ENCODE data around the gene MTHFS. TPM values are rescaled to one million over a fixed set of nuclear protein-coding genes. Genes with fewer than 3 reads are reported as not detected.

MTHFS gene
- total RNA-seq = 8.0 and 21.3 TPM in 2 replicates

DNA sequence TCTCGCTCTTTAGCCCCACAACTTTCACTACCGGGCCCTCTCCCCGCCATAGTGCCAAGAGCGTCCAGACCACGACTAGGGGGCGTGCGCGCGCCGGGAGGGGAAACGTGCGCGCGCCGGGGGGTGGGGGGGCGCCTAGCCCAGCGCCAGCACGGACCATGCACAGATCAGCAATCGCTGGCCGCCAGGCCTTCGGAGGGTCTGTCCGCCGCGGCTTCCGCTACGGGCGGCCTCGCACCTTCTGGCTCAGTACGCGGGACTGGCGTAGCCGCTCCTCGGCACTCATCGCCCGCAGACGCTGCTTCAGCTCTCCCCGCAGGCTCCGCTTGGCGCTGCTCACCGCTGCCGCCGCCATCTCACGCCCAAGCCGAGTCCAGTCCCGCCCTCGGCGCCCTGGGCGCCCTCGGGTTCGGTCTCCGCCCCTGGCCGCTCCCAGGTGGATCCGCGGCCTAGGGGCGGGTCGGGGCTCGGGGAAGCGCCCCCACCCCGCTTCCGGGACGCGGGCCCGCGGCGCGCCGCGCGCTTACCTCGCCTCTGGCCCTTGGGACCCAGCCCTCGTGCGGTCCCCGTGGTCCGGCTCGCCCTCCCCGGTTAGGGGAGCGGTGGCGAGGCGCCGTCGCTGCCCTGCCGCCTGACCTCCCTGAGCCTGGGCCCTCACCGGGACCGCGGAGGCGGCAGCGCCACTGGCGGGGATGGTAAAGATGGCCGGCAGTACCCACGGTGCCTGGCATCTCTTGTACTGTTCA is at the start of gene MTHFS:
Gene MTHFS, minus strand, starts transcription at position 381 of the 746 bp plus-strand sequence. Its CDS starts 26 bp downstream, at position 355.

Other genes starting within 250 kb of the MTHFS start
- not detected in 2 replicates for gene BCL2A1, start 74.2 kb upstream of the MTHFS start, total RNA-seq
- 51.4 and 66.6 TPM in 2 replicates for gene ZFAND6, start 162.7 kb upstream of the MTHFS start, total RNA-seq